ENCODE measurements around the gene KLK4. TPM values are rescaled to one million over a fixed set of nuclear protein-coding genes. Genes with fewer than 3 reads are reported as not detected.

KLK4 gene
- total and polyA plus RNA-seq, 2 of the 4 experiments (the other 2 are of a cell fraction): not detected

DNA sequence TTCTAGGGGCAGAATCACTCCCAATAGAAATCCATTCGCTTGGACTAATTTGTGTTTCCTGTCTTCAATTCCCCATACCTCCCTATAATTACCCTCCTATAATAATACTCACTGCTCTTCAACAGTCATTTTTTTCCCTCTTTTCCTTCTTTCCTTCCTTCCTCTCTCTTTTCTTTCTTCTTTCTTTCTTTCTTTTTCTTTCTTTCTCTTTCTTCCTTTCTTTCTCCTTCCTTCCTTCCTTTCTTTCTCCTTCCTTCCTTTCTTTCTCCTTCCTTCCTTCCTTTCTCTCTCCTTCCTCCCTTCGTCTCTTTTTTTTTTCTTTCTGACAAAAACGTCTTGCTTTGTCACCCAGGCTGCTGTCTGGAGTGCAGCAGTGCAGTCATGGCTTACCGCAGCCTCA lies 33.6 kb upstream of the KLK4 start:
- no peaks in the 10 kb centered on the region for H3K4me1 ChIP-seq (ENCODE audit: control insufficient read depth, insufficient read depth, low read length)
- no peak overlapping the region for H2AK5ac ChIP-seq (ENCODE audit: low read depth, low read length)
- ChIA-PET POLR2A (ENCODE audit: unreplicated experiment) (no interaction called here), CTCF (no interaction called here)
- no peak overlapping the region for H3K18ac ChIP-seq (ENCODE audit: low read depth, low read length)
- no peaks in the 10 kb centered on the region for H3K9me1 ChIP-seq (ENCODE audit: insufficient read depth, low read length)
- no peak overlapping the region for H4K91ac ChIP-seq (ENCODE audit: insufficient read depth, low read depth, low read length)
- in situ Hi-C loops (cut with MboI; ENCODE audit: low sequenced_read_pairs) (no loop called here), intact Hi-C loops (cut with micrococcal nuclease) (no loop called here), dilution Hi-C loops (cut with HindIII; ENCODE audit: low sequenced_read_pairs, unreplicated experiment) (no loop called here)
- no peak overlapping the region for H3K27ac ChIP-seq (ENCODE audit: insufficient read depth, low read length)
- H2BK20ac ChIP-seq (ENCODE audit: low read depth, low read length): no peak overlapping the region
- no peak overlapping the region for H3K56ac ChIP-seq (ENCODE audit: extremely low read depth, insufficient read depth, low read length)
- H4K20me1 ChIP-seq (ENCODE audit: insufficient read depth, low read length): no peaks in the 10 kb centered on the region
- no peak overlapping the region for H2AFZ ChIP-seq (replicated peaks; ENCODE audit: low read length, poor library complexity)
- no TSS peak for BruUV-seq (replicated peaks)
- H3K4me2 ChIP-seq (ENCODE audit: low read depth, low read length): no peak overlapping the region
- H3K79me1 ChIP-seq (ENCODE audit: low read depth in 1 of 2, low read length in 2 of 2): no peaks in the 10 kb centered on the region
- no peaks in the 10 kb centered on the region for H3K27me3 ChIP-seq (ENCODE audit: control insufficient read depth, insufficient read depth, low read length)
- DNase-seq (no peak), ATAC-seq (ENCODE audit: low read depth) (no peak)
- TF ChIP-seq RCOR1 (IDR thresholded peaks at IDR 0.05; ENCODE audit: insufficient replicate concordance, low read length) (no peak), CEBPB (IDR thresholded peaks at IDR 0.05; ENCODE audit: low read depth, low read length) (no peak), BHLHE40 (IDR thresholded peaks at IDR 0.05; ENCODE audit: low read depth, low read length) (no peak), MAZ (IDR thresholded peaks at IDR 0.05; ENCODE audit: borderline replicate concordance, low read depth, low read length) (no peak), SMC3 (IDR thresholded peaks at IDR 0.05; ENCODE audit: low read depth, low read length) (no peak), FOS (IDR thresholded peaks at IDR 0.05; ENCODE audit: low read depth, low read length) (no peak)
- H2BK15ac ChIP-seq (ENCODE audit: low read depth, low read length): no peak overlapping the region
- H3K9me3 ChIP-seq (ENCODE audit: control insufficient read depth, insufficient read depth, low read length): peaks cover 11% of the 10 kb centered on the region; the same call in 1 of the 2 replicates
- H3K14ac ChIP-seq (replicated peaks; ENCODE audit: low read depth, low read length): no peak overlapping the region
- WGBS, 2 experiments (ENCODE audit: extremely low coverage in 2 of 2, insufficient read length in 1 of 2): 19% methylated on average over 2 of the region's 4 CpGs; no CpG with 5 or more reads in 1 of the 2 experiments
- no peak overlapping the region for H4K5ac ChIP-seq (ENCODE audit: low read depth, low read length)
- H3K9ac ChIP-seq (ENCODE audit: low read depth, low read length): no peak overlapping the region
- H3K4ac ChIP-seq (ENCODE audit: low read depth, low read length): no peak overlapping the region
- no peak overlapping the region for H3K23ac ChIP-seq (ENCODE audit: low read depth, low read length)
- H2BK5ac ChIP-seq (ENCODE audit: low read depth, low read length, poor library complexity, severe bottlenecking): no peak overlapping the region
- no peak overlapping the region for H2AK9ac ChIP-seq (replicated peaks; ENCODE audit: low read depth, low read length, poor library complexity)
- no peak overlapping the region for H3K4me3 ChIP-seq (ENCODE audit: insufficient read depth, low read depth, low read length)
- no peaks in the 10 kb centered on the region for H3K36me3 ChIP-seq (ENCODE audit: control insufficient read depth, insufficient read depth, low read length)
- H4K8ac ChIP-seq (ENCODE audit: low read depth in 2 of 2, low read length in 2 of 2): no peak overlapping the region
- no peak overlapping the region for H2BK120ac ChIP-seq (ENCODE audit: low read depth, low read length)

Measured in IMR-90 (cell line).